Neural progenitor cell (in vitro differentiated cells): ENCODE results near the gene SLC17A7.

Experiments used
- EZH2 ChIP-seq: fragments of 200-600 bp; sonication (generic); IDR thresholded peaks from 2 replicates; pipeline ENCODE4 v1.6.1; 2017; ENCODE audit warnings: antibody characterized with exemption, mild to moderate bottlenecking, moderate library complexity
- EZH2phosphoT487 ChIP-seq: fragments of 200-600 bp; sonication (generic); IDR thresholded peaks from 2 replicates; pipeline ENCODE4 v1.6.1; 2017; ENCODE audit warnings: antibody characterized with exemption
- TF ChIP-seq, protein P1 (sequence below): fragments of 200-600 bp; sonication (generic); IDR thresholded peaks from 2 replicates; pipeline ENCODE4 v1.5.1; 2017; ENCODE audit warnings: antibody characterized with exemption, mild to moderate bottlenecking

DNA sequence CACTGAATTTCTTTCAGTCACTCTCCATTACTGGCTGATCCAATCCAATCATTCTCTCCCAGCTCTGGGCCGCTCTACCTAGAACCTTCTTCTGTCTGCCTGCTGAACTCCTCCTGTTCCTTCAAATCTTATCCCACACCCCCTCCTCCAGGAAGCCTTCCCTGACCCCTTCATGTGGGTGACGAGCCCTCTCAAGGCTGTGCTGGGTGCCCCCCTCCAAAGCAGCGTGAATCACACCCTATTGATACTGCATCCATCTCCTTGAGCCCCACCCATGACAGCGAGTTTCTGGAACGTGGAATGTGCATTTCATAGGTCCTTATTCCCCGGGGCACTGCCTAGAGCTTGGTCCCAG is 7.1 kb upstream of the SLC17A7 start:
- TF ChIP-seq, protein P1, sequence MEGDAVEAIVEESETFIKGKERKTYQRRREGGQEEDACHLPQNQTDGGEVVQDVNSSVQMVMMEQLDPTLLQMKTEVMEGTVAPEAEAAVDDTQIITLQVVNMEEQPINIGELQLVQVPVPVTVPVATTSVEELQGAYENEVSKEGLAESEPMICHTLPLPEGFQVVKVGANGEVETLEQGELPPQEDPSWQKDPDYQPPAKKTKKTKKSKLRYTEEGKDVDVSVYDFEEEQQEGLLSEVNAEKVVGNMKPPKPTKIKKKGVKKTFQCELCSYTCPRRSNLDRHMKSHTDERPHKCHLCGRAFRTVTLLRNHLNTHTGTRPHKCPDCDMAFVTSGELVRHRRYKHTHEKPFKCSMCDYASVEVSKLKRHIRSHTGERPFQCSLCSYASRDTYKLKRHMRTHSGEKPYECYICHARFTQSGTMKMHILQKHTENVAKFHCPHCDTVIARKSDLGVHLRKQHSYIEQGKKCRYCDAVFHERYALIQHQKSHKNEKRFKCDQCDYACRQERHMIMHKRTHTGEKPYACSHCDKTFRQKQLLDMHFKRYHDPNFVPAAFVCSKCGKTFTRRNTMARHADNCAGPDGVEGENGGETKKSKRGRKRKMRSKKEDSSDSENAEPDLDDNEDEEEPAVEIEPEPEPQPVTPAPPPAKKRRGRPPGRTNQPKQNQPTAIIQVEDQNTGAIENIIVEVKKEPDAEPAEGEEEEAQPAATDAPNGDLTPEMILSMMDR, result no peak
- TF ChIP-seq EZH2 (no peak), EZH2phosphoT487 (no peak)
